ENCODE data around the gene CCM2. TPM values are rescaled to one million over a fixed set of nuclear protein-coding genes. Genes with fewer than 3 reads are reported as not detected.

Gene CCM2
- total RNA-seq, 2 donors from 2014 or later: 43.0 to 49.7 TPM

DNA sequence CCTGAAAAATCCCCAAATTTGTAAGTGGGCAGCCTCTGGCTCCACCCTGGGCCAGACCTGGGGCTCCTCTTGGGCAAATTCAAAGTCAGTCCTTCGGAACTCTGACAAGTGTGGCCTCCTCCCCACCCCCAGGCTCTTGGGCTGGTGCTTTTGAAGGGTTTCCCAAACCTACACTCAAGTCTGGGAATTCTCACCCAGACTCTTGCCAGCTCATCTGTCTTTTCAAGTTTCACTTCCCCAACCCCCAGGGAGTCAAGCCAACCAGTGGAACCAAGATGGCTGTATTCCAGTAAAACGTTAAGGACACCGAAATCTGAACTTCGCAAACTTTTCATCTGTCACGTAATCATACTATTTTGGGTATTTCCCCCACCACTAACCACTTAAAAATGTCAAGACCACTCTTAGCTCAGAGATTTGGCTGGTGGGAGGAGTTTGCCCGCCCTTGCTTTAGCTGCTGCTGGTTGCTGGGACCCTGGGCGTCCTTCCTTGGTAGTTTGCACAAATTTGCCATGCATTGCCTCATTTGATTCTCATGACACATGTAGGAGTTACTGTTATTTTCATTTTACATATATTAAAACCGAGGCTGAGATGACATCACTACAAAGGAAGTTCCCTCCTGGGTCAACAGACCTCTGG is 19.5 kb upstream of the CCM2 start:
- H3K36me3 ChIP-seq: peaks cover 11% of the 10 kb centered on the region

DNA sequence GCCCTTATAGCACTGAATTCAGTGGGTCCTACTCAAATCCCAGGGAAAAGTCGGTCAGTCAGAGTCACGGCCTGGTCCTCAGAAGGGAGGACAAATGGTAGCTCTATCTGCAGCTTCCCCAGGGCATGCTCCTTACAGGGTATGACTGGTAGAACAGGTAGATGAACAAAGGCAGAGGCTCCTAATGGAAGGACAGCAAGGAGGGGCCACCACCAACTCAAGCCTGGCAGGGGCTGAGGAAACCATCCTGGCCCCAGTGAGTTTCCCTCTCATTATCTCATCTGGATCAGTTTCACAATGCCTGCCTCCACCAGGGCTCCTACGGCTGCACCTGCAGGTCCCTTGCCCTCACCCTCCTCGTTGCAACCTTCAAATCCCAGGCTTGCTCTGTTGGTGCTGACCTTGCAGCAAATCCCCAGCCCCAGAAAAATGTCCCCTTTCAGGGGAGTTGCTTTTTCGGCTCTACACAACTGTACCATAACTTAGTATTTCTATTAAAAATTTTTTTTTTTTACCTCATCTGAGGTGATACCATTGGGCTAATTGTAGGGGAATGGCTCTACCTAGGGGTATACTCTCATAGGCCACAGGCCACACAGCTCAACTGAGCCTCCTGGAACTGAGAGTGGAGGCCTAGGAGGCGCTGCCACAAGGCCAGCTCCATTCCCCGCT is 18.8 kb upstream of the CCM2 start:
- Histone ChIP-seq H3K27me3 (replicated peaks; ENCODE audit: insufficient read depth) (no peaks in the 10 kb centered on the region), H3K36me3 (peaks cover 11% of the 10 kb centered on the region), H3K9me3 (no peaks in the 10 kb centered on the region), H3K4me3 (peak overlapping the region; percentile 26), H3K4me1 (ENCODE audit: control insufficient read depth in 1 of 2, low read depth in 2 of 2) (peaks cover 9 to 32% of the 10 kb centered on the region in 2 donors), H3K27ac (peak overlapping the region; percentile 53 to 64)
- TF ChIP-seq, protein P1, sequence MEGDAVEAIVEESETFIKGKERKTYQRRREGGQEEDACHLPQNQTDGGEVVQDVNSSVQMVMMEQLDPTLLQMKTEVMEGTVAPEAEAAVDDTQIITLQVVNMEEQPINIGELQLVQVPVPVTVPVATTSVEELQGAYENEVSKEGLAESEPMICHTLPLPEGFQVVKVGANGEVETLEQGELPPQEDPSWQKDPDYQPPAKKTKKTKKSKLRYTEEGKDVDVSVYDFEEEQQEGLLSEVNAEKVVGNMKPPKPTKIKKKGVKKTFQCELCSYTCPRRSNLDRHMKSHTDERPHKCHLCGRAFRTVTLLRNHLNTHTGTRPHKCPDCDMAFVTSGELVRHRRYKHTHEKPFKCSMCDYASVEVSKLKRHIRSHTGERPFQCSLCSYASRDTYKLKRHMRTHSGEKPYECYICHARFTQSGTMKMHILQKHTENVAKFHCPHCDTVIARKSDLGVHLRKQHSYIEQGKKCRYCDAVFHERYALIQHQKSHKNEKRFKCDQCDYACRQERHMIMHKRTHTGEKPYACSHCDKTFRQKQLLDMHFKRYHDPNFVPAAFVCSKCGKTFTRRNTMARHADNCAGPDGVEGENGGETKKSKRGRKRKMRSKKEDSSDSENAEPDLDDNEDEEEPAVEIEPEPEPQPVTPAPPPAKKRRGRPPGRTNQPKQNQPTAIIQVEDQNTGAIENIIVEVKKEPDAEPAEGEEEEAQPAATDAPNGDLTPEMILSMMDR (IDR thresholded peaks at IDR 0.05): no peak
- DNase-seq (ENCODE audit: low spot score): no peak
- no peak for ATAC-seq (ENCODE audit: insufficient number of reproducible peaks, low FRiP score, low read depth)

More for the DNA sequence above, 19.5 kb upstream of the CCM2 start:
- Histone ChIP-seq H3K9me3 (no peaks in the 10 kb centered on the region), H3K27me3 (replicated peaks; ENCODE audit: insufficient read depth) (no peaks in the 10 kb centered on the region), H3K4me3 (peak overlapping the region; percentile 26), H3K4me1 (ENCODE audit: control insufficient read depth in 1 of 2, low read depth in 2 of 2) (peaks cover 6 to 27% of the 10 kb centered on the region in 2 donors), H3K27ac (peak overlapping the region; percentile 53 to 64)
- ATAC-seq (ENCODE audit: insufficient number of reproducible peaks, low FRiP score, low read depth) (no peak), DNase-seq (ENCODE audit: low spot score) (peak; percentile 41)
- TF ChIP-seq, protein P1 (IDR thresholded peaks at IDR 0.05): no peak

DNA sequence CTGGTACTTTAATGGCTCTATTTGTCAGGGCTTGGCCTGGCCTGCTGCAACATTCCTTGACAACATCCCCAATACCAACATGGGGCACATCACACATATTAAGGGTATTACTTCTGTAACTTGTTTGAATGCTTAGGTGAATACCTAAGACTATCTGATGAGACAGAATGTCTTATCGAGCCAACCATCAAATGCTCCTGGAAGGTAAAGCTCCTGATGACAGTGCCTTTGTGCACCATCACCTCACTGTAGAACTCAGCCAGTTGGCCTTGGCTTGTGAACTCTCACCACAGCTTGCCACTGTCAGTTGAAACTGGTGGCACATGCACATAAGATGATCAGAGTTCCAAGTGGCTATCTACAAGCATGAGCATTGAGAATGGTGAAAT is 17.5 kb upstream of the CCM2 start:
- no peak for ATAC-seq (ENCODE audit: insufficient number of reproducible peaks, low FRiP score, low read depth)
- DNase-seq (ENCODE audit: low spot score): no peak
- H3K36me3 ChIP-seq: peaks cover 11% of the 10 kb centered on the region

DNA sequence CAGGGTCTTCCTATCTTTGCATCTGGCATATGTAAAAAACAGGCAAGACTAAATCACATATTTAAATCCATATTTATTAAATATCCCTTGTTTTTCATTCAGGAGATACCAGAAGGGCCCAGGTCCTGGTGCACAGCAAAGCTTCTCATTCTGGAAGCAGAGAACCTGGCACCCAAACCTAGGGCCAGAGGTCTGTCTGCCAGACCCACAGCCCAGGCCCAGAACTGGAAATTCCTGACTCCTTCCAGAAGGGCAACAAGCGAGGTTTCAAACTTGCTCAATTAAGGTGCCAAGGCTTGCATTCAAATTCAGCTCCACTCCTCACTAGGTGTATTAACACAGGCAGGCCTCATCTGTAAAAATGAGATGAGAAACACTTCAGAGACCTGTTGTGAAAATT is 17.0 kb upstream of the CCM2 start:
- Histone ChIP-seq H3K9me3 (no peaks in the 10 kb centered on the region), H3K4me1 (ENCODE audit: control insufficient read depth in 1 of 2, low read depth in 2 of 2) (peaks cover 12 to 39% of the 10 kb centered on the region in 2 donors), H3K27ac (no peak overlapping the region), H3K27me3 (replicated peaks; ENCODE audit: insufficient read depth) (no peaks in the 10 kb centered on the region), H3K36me3 (peaks cover 11% of the 10 kb centered on the region), H3K4me3 (no peak overlapping the region)
- ATAC-seq (ENCODE audit: insufficient number of reproducible peaks, low FRiP score, low read depth): no peak
- no peak for DNase-seq (ENCODE audit: low spot score)
- TF ChIP-seq, protein P1 (IDR thresholded peaks at IDR 0.05): no peak

More for the DNA sequence above, 17.5 kb upstream of the CCM2 start:
- H3K27ac ChIP-seq: no peak overlapping the region
- no peaks in the 10 kb centered on the region for H3K9me3 ChIP-seq
- TF ChIP-seq, protein P1 (IDR thresholded peaks at IDR 0.05): no peak
- H3K4me1 ChIP-seq (ENCODE audit: control insufficient read depth in 1 of 2, low read depth in 2 of 2): peaks cover 12 to 38% of the 10 kb centered on the region in 2 donors
- no peak overlapping the region for H3K4me3 ChIP-seq
- no peaks in the 10 kb centered on the region for H3K27me3 ChIP-seq (replicated peaks; ENCODE audit: insufficient read depth)

DNA sequence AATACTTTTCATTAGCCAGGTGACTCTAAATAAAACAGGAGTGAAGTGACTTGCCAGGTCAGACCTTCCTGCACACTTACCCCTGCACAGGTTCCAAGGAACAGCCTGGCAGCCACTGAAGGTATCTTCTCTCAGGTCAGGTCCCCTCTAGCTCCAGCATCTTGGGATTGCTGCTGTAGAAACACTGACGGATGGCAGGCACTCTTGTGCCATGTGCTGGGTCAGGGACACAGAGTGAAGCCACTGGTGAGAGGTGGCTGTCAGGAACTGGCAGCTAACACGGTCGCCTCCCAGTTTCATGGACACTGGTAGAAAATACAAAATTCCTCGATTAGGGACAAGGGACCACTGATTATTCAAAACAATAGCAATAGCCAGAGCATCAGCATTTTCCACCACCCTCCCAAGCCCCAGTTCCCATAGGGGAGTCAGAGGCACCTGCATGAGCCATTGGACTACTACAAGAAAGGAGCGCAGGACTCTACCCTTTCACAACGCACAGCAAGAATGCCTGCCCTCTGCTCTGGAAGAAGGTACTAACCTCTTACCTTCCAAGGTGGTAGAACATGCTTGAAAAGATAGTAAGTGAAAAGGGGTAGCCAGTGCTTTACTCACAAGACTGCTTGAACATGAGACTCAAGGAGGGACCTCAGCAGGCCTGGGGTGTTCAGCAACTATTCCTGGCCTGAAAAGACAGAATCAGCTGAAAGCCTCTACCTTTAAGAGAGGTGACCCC is 16.1 kb upstream of the CCM2 start:
- H3K4me1 ChIP-seq (ENCODE audit: control insufficient read depth in 1 of 2, low read depth in 2 of 2): peaks cover 12 to 39% of the 10 kb centered on the region in 2 donors
- H3K27me3 ChIP-seq (replicated peaks; ENCODE audit: insufficient read depth): no peaks in the 10 kb centered on the region
- no peak overlapping the region for H3K27ac ChIP-seq
- TF ChIP-seq, protein P1 (IDR thresholded peaks at IDR 0.05): no peak
- no peaks in the 10 kb centered on the region for H3K9me3 ChIP-seq
- DNase-seq (ENCODE audit: low spot score): no peak
- peaks cover 11% of the 10 kb centered on the region for H3K36me3 ChIP-seq
- no peak overlapping the region for H3K4me3 ChIP-seq
- no peak for ATAC-seq (ENCODE audit: insufficient number of reproducible peaks, low FRiP score, low read depth)

Measured in thoracic aorta (tissue), 2 donors.